C4-2B (cell line): ENCODE measurements around the gene VEGFC.

ENCODE experiments used
- ZFX ChIP-seq: fragments of 450-650 bp; IDR thresholded peaks from 2 replicates; pipeline ENCODE4 v1.6.1; 2017
- TF ChIP-seq, protein P1 (sequence below): fragments of 450-650 bp; conservative IDR thresholded peaks from 2 replicates; pipeline ENCODE4 v1.5.1; 2017; ENCODE audit warnings: mild to moderate bottlenecking

DNA sequence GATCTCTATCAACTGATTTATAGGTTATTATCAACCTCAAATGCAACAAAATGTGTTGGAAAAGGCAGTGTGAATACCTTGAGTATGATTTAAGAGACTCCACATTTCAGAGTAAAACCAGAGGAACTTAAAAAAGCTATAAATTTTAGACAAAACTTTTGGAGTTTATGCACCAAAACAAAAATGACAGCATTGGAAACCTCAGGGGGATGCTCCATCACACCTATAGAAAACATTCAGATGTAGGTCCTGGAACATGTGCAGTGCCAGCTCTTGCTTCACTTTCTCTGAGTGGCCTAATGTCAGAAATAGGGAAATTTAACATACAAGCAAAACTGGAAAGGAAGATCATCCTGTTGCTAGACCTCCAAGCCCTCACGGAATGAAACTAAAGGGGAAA is 5.8 kb upstream of the VEGFC start:
- TF ChIP-seq, protein P1, sequence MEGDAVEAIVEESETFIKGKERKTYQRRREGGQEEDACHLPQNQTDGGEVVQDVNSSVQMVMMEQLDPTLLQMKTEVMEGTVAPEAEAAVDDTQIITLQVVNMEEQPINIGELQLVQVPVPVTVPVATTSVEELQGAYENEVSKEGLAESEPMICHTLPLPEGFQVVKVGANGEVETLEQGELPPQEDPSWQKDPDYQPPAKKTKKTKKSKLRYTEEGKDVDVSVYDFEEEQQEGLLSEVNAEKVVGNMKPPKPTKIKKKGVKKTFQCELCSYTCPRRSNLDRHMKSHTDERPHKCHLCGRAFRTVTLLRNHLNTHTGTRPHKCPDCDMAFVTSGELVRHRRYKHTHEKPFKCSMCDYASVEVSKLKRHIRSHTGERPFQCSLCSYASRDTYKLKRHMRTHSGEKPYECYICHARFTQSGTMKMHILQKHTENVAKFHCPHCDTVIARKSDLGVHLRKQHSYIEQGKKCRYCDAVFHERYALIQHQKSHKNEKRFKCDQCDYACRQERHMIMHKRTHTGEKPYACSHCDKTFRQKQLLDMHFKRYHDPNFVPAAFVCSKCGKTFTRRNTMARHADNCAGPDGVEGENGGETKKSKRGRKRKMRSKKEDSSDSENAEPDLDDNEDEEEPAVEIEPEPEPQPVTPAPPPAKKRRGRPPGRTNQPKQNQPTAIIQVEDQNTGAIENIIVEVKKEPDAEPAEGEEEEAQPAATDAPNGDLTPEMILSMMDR: no peak
- no peak for TF ChIP-seq ZFX
